K562 (cell line): ENCODE measurements around the gene RPTOR. TPM values are rescaled to one million over a fixed set of nuclear protein-coding genes. Genes with fewer than 3 reads are reported as not detected.
A peak's percentile ranks its signal among the peaks of the same experiment; 100 is the strongest.

Experiments
- MAFG ChIP-seq: fragments of 450-650 bp; conservative IDR thresholded peaks from 2 replicates; pipeline ENCODE4 v1.6.1; 2016; ENCODE audit warnings: missing genetic modification characterization, missing compliant biosample characterization
- TCFL5 ChIP-seq: fragments of 250-450 bp; sonication (Bioruptor Pico); conservative IDR thresholded peaks from 2 replicates; pipeline ENCODE4 v1.6.1; 2021; ENCODE audit warnings: mild to moderate bottlenecking, moderate library complexity, matching md5 sums
- ZFP1 ChIP-seq: fragments of 450-650 bp; formaldehyde crosslinking; IDR thresholded peaks from 2 replicates; pipeline ENCODE4 v1.4.0; 2020; ENCODE audit warnings: mild to moderate bottlenecking, mixed read lengths
- ZNF449 ChIP-seq: fragments of 250-450 bp; sonication (Bioruptor Pico); IDR thresholded peaks from 2 replicates; pipeline ENCODE4 v1.8.0; 2022; ENCODE audit warnings: moderate library complexity, mild to moderate bottlenecking, inconsistent platforms
- polyA plus RNA-seq, 8 experiments: library from polyadenylated mRNA; depleted of rRNA in 4 of 8; stranded (reverse) in 5 of 8; unstranded in 3 of 8; fragments of >200 nt; fragmentation: Nextera tagmentation in 2 of 8; fragmentation: Illumina TruSeq in 1 of 8; extraction: Ambion mirVana in 2 of 8; extraction: Trizol in 1 of 8; gene quantifications; 2 replicates each; pipeline versions ENCODE4 v1.2.1 to v1.2.3, GENCODE V29; 2011 to 2014; ENCODE audit warnings: inconsistent platforms in 1 of 8, missing spikeins in 1 of 8
- total RNA-seq, 7 experiments: library from RNA; depleted of rRNA in 6 of 7; stranded (reverse); fragments of >200 nt in 6 of 7; fragmentation: Illumina TruSeq in 2 of 7; extraction: Trizol in 2 of 7; gene quantifications; 2 replicates each; pipeline versions ENCODE4 v1.2.1 to v1.2.3, GENCODE V29; 2011 to 2021; ENCODE audit warnings: low replicate concordance in 1 of 7
- TF ChIP-seq, protein P1 (sequence below): sonication (generic); formaldehyde crosslinking; IDR thresholded peaks from 2 replicates; pipeline ENCODE4 v1.8.0; 2022; ENCODE audit warnings: mild to moderate bottlenecking, missing genetic modification reagents, borderline replicate concordance
- TF ChIP-seq, protein P2 (sequence below), 3 experiments: fragments of 200-800 bp in 1 of 3; fragments of 250-450 bp in 1 of 3; fragments of 450-650 bp in 1 of 3; sonication (Bioruptor Pico) in 1 of 3; sonication (Bioruptor generic) in 1 of 3; formaldehyde crosslinking in 1 of 3; IDR thresholded peaks; 2 replicates each; pipeline versions ENCODE4 v1.6.1 to v1.8.0; 2016 to 2022; ENCODE audit warnings: mild to moderate bottlenecking in 2 of 3, missing genetic modification characterization in 2 of 3, missing compliant biosample characterization in 1 of 3, moderate library complexity in 1 of 3

Gene RPTOR
- total and polyA plus RNA-seq, 9 of the 15 experiments (the other 6 are each of a cell fraction or from before 2014, with no cell fraction given), result 0.24 to 54.1 (median 10.2) TPM

DNA sequence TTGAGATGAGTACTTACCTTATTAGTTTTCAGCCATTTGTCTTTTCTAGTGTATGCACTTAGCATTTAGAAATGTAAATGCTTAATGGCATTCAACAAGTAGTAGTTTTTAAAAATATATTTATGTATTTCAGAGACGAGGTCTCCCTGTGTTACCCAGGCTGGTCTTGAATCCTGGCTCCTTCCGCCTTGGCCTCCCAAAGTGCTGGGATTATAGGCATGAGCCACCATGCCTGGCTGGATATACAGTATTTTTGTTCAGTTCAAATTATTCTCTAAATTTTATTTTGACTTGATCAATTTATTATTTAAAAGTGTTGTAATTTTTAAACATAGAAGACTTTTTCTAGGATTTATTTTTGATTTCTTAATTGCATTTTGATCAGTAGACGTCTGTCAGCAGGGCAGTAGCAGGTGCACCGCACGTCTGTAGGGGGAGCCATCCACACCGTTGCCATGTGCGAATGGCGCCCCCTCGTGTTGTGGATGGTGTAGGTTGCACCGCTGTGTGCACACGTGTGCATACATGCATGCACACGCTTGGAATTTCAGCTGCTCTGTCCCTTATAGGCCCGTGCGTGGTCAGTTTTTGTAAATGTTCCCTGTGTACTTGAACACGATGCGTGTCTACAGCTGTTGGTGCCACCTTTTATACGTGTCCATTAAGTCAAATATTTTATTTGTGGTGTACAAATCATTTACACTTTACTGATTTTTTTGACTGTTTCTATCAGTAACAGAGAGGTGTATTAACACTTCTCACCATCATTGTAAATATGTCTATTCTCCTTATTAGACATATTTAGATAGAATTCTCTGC is 30.6 kb downstream of the RPTOR start (continued):
- TF ChIP-seq TCFL5 (CRISPR knock-in tag), result no peak
- TF ChIP-seq ZFP1, result no peak
- no peak for TF ChIP-seq ZNF449 (CRISPR knock-in tag)
- TF ChIP-seq, protein P1, sequence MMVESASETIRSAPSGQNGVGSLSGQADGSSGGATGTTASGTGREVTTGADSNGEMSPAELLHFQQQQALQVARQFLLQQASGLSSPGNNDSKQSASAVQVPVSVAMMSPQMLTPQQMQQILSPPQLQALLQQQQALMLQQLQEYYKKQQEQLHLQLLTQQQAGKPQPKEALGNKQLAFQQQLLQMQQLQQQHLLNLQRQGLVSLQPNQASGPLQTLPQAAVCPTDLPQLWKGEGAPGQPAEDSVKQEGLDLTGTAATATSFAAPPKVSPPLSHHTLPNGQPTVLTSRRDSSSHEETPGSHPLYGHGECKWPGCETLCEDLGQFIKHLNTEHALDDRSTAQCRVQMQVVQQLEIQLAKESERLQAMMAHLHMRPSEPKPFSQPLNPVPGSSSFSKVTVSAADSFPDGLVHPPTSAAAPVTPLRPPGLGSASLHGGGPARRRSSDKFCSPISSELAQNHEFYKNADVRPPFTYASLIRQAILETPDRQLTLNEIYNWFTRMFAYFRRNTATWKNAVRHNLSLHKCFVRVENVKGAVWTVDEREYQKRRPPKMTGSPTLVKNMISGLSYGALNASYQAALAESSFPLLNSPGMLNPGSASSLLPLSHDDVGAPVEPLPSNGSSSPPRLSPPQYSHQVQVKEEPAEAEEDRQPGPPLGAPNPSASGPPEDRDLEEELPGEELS (CRISPR knock-in tag), result peak; percentile 51; the same call in 1 of the 2 replicates
- TF ChIP-seq, protein P2, sequence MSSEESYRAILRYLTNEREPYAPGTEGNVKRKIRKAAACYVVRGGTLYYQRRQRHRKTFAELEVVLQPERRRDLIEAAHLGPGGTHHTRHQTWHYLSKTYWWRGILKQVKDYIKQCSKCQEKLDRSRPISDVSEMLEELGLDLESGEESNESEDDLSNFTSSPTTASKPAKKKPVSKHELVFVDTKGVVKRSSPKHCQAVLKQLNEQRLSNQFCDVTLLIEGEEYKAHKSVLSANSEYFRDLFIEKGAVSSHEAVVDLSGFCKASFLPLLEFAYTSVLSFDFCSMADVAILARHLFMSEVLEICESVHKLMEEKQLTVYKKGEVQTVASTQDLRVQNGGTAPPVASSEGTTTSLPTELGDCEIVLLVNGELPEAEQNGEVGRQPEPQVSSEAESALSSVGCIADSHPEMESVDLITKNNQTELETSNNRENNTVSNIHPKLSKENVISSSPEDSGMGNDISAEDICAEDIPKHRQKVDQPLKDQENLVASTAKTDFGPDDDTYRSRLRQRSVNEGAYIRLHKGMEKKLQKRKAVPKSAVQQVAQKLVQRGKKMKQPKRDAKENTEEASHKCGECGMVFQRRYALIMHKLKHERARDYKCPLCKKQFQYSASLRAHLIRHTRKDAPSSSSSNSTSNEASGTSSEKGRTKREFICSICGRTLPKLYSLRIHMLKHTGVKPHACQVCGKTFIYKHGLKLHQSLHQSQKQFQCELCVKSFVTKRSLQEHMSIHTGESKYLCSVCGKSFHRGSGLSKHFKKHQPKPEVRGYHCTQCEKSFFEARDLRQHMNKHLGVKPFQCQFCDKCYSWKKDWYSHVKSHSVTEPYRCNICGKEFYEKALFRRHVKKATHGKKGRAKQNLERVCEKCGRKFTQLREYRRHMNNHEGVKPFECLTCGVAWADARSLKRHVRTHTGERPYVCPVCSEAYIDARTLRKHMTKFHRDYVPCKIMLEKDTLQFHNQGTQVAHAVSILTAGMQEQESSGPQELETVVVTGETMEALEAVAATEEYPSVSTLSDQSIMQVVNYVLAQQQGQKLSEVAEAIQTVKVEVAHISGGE (CRISPR knock-in tag; IDR thresholded peaks at IDR 0.05), result no peak
- TF ChIP-seq MAFG (tag), result no peak
